BLaER1 (cell line): ENCODE measurements around the gene EWSR1.
A peak's percentile ranks its signal among the peaks of the same experiment; 100 is the strongest.

Experiments
- H3K27ac ChIP-seq: shearing (Covaris generic); formaldehyde crosslinking; 2 replicates; pipeline ENCODE4 v1.8.1; 2022
- H3K27me3 ChIP-seq: shearing (Covaris generic); formaldehyde crosslinking; 2 replicates; pipeline ENCODE4 v1.8.1; 2022
- H3K36me3 ChIP-seq: shearing (Covaris generic); formaldehyde crosslinking; 2 replicates; pipeline ENCODE4 v1.8.1; 2022
- H3K4me1 ChIP-seq: shearing (Covaris generic); formaldehyde crosslinking; 2 replicates; pipeline ENCODE4 v1.8.1; 2022
- H3K4me2 ChIP-seq: shearing (Covaris generic); formaldehyde crosslinking; 2 replicates; pipeline ENCODE4 v1.8.1; 2022
- H3K4me3 ChIP-seq: shearing (Covaris generic); formaldehyde crosslinking; 2 replicates; pipeline ENCODE4 v1.8.1; 2022
- H3K9ac ChIP-seq: shearing (Covaris generic); formaldehyde crosslinking; 2 replicates; pipeline ENCODE4 v1.8.1; 2022
- H3K9me3 ChIP-seq: shearing (Covaris generic); formaldehyde crosslinking; 2 replicates; pipeline ENCODE4 v1.8.1; 2022
- H4K20me1 ChIP-seq: shearing (Covaris generic); formaldehyde crosslinking; 2 replicates; pipeline ENCODE4 v1.8.1; 2022
- Cebpa-rat ChIP-seq: shearing (Covaris generic); IDR thresholded peaks from 2 replicates; pipeline ENCODE4 v1.8.1; 2022

The EWSR1 gene

DNA sequence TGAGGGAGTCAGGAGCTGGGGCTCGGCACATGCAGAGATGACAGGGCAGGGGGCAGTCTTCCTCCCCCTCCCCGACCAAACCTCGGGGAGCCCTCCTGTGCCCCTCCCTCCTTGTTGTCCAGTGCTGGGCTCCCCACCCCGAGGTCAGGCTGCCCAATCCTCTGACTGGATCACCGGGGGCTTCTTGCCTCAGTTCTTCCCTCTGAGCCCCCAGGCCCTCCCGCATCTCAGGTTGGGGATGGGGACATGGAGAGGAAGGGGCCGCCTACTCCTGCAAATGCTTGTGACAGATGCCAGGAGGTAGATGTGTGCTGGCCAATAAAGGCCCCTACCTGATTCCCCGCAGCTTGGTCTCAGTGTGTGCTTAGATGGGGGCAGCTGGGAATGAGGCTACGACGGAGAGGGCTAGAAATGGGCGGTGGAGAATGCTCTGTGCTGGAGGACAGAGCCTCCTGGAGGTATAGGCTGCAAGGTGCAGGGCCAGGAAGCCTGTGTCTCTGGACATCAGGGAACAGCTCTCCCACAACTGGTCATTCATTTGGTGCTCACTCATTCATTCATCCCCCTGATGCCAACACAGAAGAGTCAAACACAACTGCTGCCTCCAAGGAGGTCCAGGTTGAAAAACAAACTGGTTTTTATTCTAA lies 8.7 kb upstream of the EWSR1 start:
- Histone ChIP-seq H3K4me1 (peaks cover 32% of the 10 kb centered on the region), H3K4me2 (no peak overlapping the region), H3K4me3 (no peak overlapping the region), H3K27ac (no peak overlapping the region), H3K9me3 (no peaks in the 10 kb centered on the region), H3K27me3 (no peaks in the 10 kb centered on the region), H3K9ac (no peak overlapping the region), H3K36me3 (peaks cover 29% of the 10 kb centered on the region), H4K20me1 (peaks cover 45% of the 10 kb centered on the region)
- no peak for TF ChIP-seq Cebpa-rat

DNA sequence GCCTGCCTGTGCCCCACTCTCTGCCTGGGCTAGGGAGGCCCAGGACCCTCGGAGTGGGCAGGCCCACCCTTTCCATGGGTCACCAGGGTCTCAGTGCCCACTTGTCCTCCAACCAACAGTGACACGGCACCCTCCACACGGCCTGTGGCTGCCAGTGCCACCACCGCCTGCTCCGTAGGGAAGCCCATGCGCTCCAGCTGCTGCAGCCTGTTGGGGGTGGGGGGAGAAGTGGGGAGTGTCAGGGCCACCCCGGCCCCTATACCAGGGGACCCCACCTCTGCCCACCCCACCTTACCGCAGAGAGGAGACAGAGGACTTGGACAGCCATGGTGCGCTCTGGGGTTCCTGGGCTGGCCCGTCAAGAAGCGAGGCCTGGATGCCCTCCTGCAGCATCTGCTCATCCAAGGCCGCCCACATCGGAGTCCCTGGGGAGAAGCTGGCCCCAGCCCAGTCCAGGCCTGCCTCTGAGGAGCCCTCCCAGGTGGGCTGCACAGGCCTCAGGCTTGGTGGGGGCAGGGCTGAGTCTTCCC lies 8.0 kb upstream of the EWSR1 start:
- Histone ChIP-seq H3K36me3 (peaks cover 36% of the 10 kb centered on the region), H3K4me3 (no peak overlapping the region), H3K4me2 (no peak overlapping the region), H3K27me3 (no peaks in the 10 kb centered on the region), H4K20me1 (peaks cover 47% of the 10 kb centered on the region), H3K9me3 (no peaks in the 10 kb centered on the region), H3K27ac (no peak overlapping the region), H3K4me1 (peaks cover 32% of the 10 kb centered on the region), H3K9ac (no peak overlapping the region)
- TF ChIP-seq Cebpa-rat = no peak

DNA sequence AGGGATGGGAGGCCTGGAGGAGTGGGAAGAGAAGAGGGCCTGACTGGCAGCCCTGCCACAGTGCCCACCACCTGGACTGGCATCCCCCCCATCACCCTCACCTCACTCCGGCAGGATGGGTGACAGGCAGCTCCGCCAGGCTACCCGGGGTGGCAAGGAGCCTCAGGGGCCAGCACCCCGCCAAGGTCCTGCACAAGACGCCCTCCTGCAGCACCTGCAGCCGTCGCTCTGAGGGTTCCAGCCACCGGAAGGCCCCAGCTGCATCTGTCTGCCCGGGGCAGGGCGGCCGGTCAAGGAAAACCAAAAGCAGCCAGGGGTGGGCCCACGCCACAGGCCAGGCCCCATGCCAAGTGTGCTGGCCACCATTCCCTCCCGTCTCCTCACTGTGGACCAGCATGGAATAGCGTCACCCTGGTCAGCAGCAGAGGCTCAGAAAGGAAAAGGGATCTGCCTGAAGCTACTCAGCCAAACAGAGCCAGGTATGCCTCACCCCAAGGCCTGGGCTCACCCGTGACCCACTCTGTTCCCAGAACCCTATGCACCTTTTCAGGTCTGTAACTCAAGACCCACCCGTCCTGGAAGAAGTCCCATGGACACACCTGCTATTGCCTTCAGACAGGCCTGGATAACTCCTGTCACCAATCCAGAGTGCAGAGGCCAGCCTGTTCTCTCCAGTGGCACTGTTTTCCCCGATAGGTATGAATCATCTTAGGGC lies 7.3 kb upstream of the EWSR1 start:
- TF ChIP-seq Cebpa-rat = no peak
- Histone ChIP-seq H4K20me1 (peaks cover 47% of the 10 kb centered on the region), H3K4me1 (peaks cover 39% of the 10 kb centered on the region), H3K27ac (no peak overlapping the region), H3K4me2 (no peak overlapping the region), H3K27me3 (no peaks in the 10 kb centered on the region), H3K4me3 (no peak overlapping the region), H3K9me3 (no peaks in the 10 kb centered on the region), H3K9ac (no peak overlapping the region), H3K36me3 (peaks cover 43% of the 10 kb centered on the region)

DNA sequence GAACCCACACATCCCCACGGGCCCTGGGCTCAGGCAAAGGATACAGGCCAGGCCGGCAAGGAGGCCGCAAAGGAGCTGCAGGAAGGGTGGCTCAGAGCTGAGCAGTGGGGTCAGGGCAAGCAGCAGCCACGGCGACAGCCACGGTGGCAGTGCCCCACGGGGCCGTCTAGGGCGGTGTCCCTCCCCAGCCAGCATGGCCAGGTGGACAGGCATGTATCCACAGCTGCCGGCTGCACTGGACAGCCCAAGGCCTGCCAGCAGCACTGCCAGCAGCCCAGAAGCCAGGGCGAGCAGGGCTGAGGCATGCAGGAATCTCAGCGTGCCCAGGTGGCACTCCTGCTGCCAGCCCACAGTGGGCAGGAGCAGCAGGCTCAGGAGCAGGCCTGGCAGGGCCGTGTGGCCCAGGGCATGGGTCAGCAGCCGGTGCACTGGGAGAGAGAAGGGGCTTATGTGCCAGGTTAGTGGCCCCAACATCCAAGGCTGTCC lies 4.2 kb upstream of the EWSR1 start:
- Histone ChIP-seq H3K4me3 (no peak overlapping the region), H3K27ac (0 out of 2 replicates have a peak overlapping the region, but pooled peaks have one; percentile 34), H3K9me3 (no peaks in the 10 kb centered on the region), H3K36me3 (peaks cover 46% of the 10 kb centered on the region), H3K27me3 (no peaks in the 10 kb centered on the region), H3K4me2 (peak overlapping the region; percentile 73), H4K20me1 (peaks cover 52% of the 10 kb centered on the region), H3K4me1 (peaks cover 54% of the 10 kb centered on the region), H3K9ac (peak overlapping the region; percentile 42)
- TF ChIP-seq Cebpa-rat = no peak

DNA sequence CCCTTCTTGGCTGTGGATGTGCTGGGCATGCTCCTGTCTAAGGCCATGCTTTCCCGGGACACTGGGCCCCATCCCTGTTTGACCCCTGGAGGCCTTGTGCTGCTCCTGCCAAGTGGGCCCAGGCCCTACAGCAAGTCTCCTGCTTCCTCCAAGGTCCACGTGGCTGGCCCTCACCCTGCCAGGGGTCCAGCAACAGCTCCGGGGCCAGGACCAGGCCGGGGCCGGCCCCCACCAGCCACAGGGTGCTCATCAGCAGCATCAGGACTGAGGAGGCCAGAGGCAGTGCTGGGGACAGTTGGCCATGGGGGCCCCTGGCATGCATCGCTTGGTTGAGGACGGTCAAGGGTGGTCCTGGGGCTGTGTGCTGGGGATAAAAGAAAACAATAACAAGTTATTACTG lies 2.8 kb upstream of the EWSR1 start:
- Histone ChIP-seq H3K9ac (no peak overlapping the region; the same call in 1 of the 2 replicates), H3K27me3 (no peaks in the 10 kb centered on the region), H3K4me3 (no peak overlapping the region), H3K9me3 (no peaks in the 10 kb centered on the region), H3K4me2 (peak overlapping the region; percentile 99), H3K27ac (no peak overlapping the region), H3K4me1 (peaks cover 61% of the 10 kb centered on the region), H3K36me3 (peaks cover 42% of the 10 kb centered on the region), H4K20me1 (peaks cover 60% of the 10 kb centered on the region)
- no peak for TF ChIP-seq Cebpa-rat

DNA sequence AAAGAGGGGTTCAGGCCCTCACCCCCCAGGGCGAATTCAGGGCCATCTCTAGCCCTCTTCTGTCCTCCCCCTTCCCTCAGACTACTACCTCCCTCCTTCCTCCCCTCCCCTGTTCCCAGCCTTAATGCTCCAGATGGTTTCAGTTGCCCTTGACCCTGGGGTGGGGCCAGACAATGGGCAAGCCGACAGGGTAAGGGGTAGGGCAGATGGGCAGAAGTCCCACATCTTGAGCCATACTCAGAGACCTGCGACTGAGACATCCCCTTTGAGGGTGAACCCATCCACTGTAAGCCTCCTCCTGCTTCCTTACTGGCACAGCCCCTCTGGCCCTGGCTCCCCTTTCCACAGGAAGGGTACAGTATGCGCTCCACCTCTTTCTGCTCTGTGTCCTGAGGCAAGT lies 2.1 kb upstream of the EWSR1 start:
- H3K36me3 ChIP-seq = peaks cover 43% of the 10 kb centered on the region
- TF ChIP-seq Cebpa-rat = no peak
- H3K9me3 ChIP-seq = no peaks in the 10 kb centered on the region
- no peak overlapping the region for H3K4me3 ChIP-seq
- no peak overlapping the region; the same call in 1 of the 2 replicates for H3K9ac ChIP-seq
- H3K27me3 ChIP-seq = no peaks in the 10 kb centered on the region
- peaks cover 63% of the 10 kb centered on the region for H3K4me1 ChIP-seq
- no peak overlapping the region for H3K27ac ChIP-seq
- peaks cover 60% of the 10 kb centered on the region for H4K20me1 ChIP-seq
- peak overlapping the region; percentile 99 for H3K4me2 ChIP-seq

DNA sequence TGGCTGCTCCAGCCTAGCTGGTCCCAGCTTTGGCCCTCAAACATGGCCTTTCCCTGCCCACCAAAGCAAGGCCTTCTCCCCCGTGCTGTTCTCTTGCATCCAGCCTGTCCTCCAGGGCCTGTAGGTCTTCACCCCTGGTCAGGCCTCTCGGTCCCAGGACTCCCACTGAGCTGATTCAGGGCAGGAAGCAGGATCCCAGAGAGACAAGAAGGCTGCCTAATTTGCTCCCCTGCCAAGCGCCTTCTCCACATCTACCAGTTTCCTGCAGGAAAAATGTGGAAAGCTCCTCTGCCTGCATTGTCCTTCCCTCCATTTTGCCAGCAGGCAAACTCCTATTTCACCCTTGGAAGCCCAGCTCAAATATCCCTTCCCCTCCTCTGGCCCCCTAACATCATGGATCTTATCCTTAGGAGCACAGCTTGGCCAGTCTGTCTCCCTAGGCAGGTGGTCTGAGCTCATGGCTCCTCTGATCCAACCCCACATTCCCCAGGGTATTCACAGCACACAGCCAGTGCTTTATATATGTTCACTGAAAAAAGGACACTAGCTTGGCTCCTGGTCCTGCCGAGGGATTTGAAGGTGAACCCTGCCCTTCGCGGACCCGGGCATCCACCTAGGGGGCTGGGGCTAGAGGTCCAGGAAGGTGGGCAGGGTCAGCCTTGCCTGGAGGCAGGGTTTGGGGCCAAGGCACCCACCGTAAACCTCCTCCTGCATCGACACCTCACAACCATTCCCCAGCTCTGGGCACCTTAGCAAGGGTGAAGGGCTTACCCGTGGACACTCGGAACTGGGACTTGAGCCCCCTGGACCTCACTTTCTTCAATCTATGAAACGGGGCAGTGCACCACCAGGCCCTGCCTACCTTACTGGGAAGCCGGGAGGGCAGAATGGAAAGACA lies 1.3 kb upstream of the EWSR1 start:
- peak overlapping the region; percentile 99 for H3K4me2 ChIP-seq
- H3K9ac ChIP-seq = peak overlapping the region; percentile 100
- H3K27ac ChIP-seq = peak overlapping the region; percentile 100
- TF ChIP-seq Cebpa-rat = no peak
- peaks cover 52% of the 10 kb centered on the region for H3K36me3 ChIP-seq
- peaks cover 60% of the 10 kb centered on the region for H4K20me1 ChIP-seq
- no peaks in the 10 kb centered on the region for H3K27me3 ChIP-seq
- H3K9me3 ChIP-seq = no peaks in the 10 kb centered on the region
- H3K4me3 ChIP-seq = peak overlapping the region; percentile 87
- peaks cover 72% of the 10 kb centered on the region for H3K4me1 ChIP-seq

DNA sequence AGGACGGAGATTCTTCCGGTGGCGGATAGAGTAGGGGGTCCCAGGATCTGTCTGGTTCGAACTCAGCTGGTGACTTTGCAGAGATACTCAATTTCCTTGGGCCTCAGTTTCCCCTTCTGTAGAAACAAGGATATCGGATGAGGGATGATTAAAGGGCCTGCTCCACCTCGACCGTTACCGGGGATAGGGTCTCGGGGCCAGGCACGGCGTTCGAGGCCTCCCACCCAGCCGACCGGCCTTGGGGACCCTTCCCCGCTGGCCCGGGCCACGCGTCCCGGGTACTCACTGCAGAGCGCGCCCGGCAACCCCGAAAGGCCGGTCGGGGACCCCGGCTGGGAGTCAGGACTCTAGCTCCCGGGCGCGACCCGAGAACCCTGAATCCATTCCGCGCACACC lies 608 bp upstream of the EWSR1 start:
- Histone ChIP-seq H3K27me3 (no peaks in the 10 kb centered on the region), H3K9ac (peak overlapping the region; percentile 100), H3K4me1 (peaks cover 78% of the 10 kb centered on the region), H3K4me2 (peak overlapping the region; percentile 99), H3K27ac (peak overlapping the region; percentile 100), H3K9me3 (no peaks in the 10 kb centered on the region), H4K20me1 (peaks cover 62% of the 10 kb centered on the region), H3K36me3 (peaks cover 58% of the 10 kb centered on the region), H3K4me3 (peak overlapping the region; percentile 87)
- no peak for TF ChIP-seq Cebpa-rat

DNA sequence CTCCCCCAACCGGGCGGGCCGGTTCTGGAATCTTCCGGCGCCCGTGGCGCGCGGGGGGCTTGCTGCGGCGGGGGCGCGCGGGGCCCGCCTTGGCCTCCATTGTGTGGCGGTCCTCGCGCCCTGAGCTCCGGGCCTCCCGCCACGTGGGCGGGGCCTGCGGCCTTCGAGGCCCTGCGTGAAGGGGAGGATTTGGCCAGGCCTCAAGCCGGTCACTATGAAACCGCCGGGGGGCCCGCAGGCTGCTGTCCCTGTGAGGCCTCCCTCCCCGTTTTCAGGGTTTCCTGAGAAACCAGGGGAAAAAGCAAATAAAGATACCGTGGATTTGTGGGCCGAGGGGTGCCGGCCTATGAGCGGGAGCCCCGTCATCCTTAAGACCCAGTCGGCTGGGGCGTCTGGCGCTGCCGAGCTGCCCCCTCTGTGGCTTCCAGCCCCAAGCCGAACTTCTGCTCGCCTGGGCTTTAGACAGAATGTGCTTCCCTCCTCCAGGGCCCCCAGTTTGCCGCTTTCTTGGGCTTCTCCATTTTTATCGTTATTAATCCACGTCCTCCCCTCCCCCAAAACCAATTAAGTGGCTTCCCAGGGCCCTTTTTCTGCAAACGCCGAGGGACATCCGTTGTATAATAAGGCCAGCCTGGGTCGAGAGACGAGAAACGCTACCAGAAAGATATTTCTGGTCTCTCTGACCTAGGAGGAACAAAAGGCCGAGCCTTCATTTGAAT lies 602 bp downstream of the EWSR1 start:
- Histone ChIP-seq H4K20me1 (peaks cover 62% of the 10 kb centered on the region), H3K4me1 (peaks cover 75% of the 10 kb centered on the region), H3K36me3 (peaks cover 70% of the 10 kb centered on the region), H3K9me3 (no peaks in the 10 kb centered on the region), H3K4me2 (peak overlapping the region; percentile 98), H3K9ac (peak overlapping the region; percentile 100), H3K4me3 (peak overlapping the region; percentile 87), H3K27me3 (no peaks in the 10 kb centered on the region), H3K27ac (peak overlapping the region; percentile 100)
- no peak for TF ChIP-seq Cebpa-rat
